Activated T-cell treated with anti-CD3 and anti-CD28 coated beads, Interleukin-2, amount 50 U/mL, for 24 hours (primary cell): ENCODE data around the gene ASGR2.
"Not testable (repeated sequence)": the region's sequence is repeated elsewhere in the genome, so short reads cannot be mapped to it uniquely, and the experiment has no call there.

Experiments
- DNase-seq: peaks from one replicate; pipeline ENCODE4 v3.0.0-alpha.2; 2020
- H3K27ac Mint-ChIP-seq: 2 replicates; pipeline ENCODE4 v1.8.0; 2020; ENCODE audit warnings: mild to moderate bottlenecking, mixed read lengths
- H3K27me3 Mint-ChIP-seq: 2 replicates; pipeline ENCODE4 v1.8.0; 2020; ENCODE audit warnings: mixed read lengths
- H3K36me3 Mint-ChIP-seq: 2 replicates; pipeline ENCODE4 v1.8.0; 2020; ENCODE audit warnings: low read depth, mixed read lengths
- H3K4me1 Mint-ChIP-seq: 2 replicates; pipeline ENCODE4 v1.8.0; 2020; ENCODE audit warnings: low read depth, mixed read lengths
- H3K4me3 Mint-ChIP-seq: 2 replicates; pipeline ENCODE4 v1.8.0; 2020; ENCODE audit warnings: mild to moderate bottlenecking, moderate library complexity, mixed read lengths
- H3K9me3 Mint-ChIP-seq: 2 replicates; pipeline ENCODE4 v1.8.0; 2020; ENCODE audit warnings: mixed read lengths

ASGR2 gene, protein sequence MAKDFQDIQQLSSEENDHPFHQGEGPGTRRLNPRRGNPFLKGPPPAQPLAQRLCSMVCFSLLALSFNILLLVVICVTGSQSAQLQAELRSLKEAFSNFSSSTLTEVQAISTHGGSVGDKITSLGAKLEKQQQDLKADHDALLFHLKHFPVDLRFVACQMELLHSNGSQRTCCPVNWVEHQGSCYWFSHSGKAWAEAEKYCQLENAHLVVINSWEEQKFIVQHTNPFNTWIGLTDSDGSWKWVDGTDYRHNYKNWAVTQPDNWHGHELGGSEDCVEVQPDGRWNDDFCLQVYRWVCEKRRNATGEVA

DNA sequence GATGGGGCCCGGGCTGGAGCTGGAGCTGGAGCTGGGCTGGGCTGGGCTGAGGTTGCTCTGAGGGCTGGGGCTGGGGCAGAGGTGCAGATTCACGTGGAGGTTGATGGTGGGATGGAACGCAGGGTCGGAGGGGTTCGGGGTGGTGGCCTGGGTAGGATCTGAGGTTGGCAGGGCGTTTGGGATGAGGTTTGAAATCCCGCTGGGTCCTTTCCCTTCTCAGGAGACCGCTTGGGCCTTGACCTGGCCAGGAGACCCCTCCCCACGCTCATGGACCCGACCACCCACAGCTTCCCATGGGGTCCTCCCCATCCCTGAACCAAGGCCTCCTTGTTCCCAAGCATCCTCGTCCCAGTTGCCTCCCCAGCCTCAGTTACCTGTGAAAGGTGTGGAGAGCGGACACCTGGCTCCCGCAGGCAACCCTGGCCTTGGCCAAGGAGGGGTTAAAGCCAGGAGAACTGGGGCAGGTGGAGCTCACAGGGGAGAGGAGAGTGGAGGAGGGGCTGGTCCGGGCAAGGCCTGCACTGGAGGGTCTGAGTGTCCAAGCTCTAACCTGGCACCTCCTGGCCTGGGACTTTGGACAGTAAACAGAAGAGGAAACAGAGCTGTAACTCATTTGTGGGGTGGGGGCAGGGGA lies at the start of gene ASGR2:
TSS of gene ASGR2 (minus strand) at position 582 of the 634 bp plus-strand sequence. CDS start 582 bp downstream, outside the sequence.
- H3K36me3 Mint-ChIP-seq, result no peaks in the 10 kb centered on the region
- no peak within 1 kb of the TSS for H3K27ac Mint-ChIP-seq
- no peaks in the 10 kb centered on the region for H3K9me3 Mint-ChIP-seq

GRCh38 chr17:7159571-7159970 lies 44.9 kb upstream of the ASGR2 start:
- H3K36me3 Mint-ChIP-seq, DNase-seq, H3K4me1 Mint-ChIP-seq, H3K9me3 Mint-ChIP-seq, H3K27me3 Mint-ChIP-seq, H3K4me3 Mint-ChIP-seq, H3K27ac Mint-ChIP-seq: not testable (repeated sequence)

More for the DNA sequence above, at the start of gene ASGR2:
- DNase-seq, result peak; percentile 16
- Mint-ChIP-seq H3K27me3 (peaks cover under 1% of the 10 kb centered on the region), H3K4me1 (peaks cover 6% of the 10 kb centered on the region), H3K4me3 (no peak within 1 kb of the TSS)

GRCh38 chr17:7158424-7158823 lies 43.8 kb upstream of the ASGR2 start:
- not testable (repeated sequence) for DNase-seq, H3K4me1 Mint-ChIP-seq, H3K27ac Mint-ChIP-seq, H3K4me3 Mint-ChIP-seq, H3K36me3 Mint-ChIP-seq, H3K9me3 Mint-ChIP-seq
- H3K27me3 Mint-ChIP-seq, result peaks cover 15% of the 10 kb centered on the region

DNA sequence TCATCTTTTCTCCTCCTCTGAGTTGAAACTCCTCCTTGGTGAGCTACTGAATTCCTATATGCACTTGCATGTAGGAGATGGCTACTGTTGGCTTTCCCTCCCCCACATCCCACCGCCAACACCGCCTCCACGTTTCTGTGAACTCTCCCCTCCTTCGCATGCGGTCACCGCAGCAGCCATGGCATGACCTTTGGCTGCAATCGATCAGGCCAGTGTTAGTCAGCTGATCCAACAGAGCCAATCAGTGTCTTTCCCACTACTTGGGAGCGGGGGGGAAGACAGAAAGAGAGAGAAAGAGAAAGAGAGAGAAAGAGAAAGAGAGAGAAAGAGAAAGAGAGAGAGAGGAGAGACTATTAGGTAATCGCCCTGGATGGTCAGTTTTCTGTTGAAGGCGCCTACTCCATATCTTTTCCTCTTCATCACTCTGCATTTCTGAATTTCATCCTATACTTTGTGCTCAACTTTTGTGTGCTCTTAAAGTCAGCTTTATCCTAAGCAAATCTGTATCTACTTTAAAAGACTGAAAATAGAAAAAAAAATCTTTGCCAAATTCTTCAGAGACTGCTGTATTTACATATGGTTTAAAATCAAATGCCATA lies 41.8 kb upstream of the ASGR2 start:
- Mint-ChIP-seq H3K27me3 (peaks cover 15% of the 10 kb centered on the region), H3K9me3 (no peaks in the 10 kb centered on the region), H3K27ac (no peak overlapping the region), H3K36me3 (no peaks in the 10 kb centered on the region), H3K4me3 (no peak overlapping the region), H3K4me1 (no peaks in the 10 kb centered on the region)
- no peak for DNase-seq

- H3K36me3 Mint-ChIP-seq, result no peaks in the 10 kb centered on the region
- H3K4me3 Mint-ChIP-seq, result no peak overlapping the region
- no peak for DNase-seq
- H3K4me1 Mint-ChIP-seq, result no peaks in the 10 kb centered on the region
- no peaks in the 10 kb centered on the region for H3K27me3 Mint-ChIP-seq
- no peak overlapping the region for H3K27ac Mint-ChIP-seq
- H3K9me3 Mint-ChIP-seq, result no peaks in the 10 kb centered on the region
These were observed 33.1 kb upstream of the ASGR2 start for GRCh38 chr17:7147772-7148171.

GRCh38 chr17:7146115-7146514 lies 31.5 kb upstream of the ASGR2 start:
- no peak overlapping the region for H3K4me3 Mint-ChIP-seq
- H3K4me1 Mint-ChIP-seq, result no peaks in the 10 kb centered on the region
- no peaks in the 10 kb centered on the region for H3K27me3 Mint-ChIP-seq
- no peak overlapping the region for H3K27ac Mint-ChIP-seq
- no peaks in the 10 kb centered on the region for H3K9me3 Mint-ChIP-seq
- DNase-seq, result no peak
- no peaks in the 10 kb centered on the region for H3K36me3 Mint-ChIP-seq

DNA sequence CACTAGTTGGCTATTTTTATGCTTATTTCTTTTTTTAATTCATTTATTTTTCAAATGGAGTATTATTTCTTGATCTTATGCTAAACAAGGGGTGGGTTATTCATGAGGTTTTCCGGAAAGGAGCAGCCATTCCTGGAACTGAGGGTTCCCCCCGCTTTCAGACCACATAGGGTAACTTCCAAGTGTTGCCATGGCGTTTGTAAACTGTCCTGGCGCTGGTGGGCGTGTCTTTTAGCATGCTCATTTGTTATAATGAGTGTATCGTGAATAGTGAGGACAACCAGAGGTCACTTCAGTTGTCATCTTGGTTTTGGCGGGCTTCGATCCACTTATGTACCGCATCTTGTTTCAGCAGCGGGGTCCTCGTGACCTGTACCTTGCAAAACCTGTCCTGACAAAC lies 29.6 kb upstream of the ASGR2 start:
- Mint-ChIP-seq H3K36me3 (no peaks in the 10 kb centered on the region), H3K4me3 (no peak overlapping the region), H3K27me3 (peaks cover 4% of the 10 kb centered on the region), H3K27ac (no peak overlapping the region), H3K9me3 (no peaks in the 10 kb centered on the region), H3K4me1 (no peaks in the 10 kb centered on the region)
- no peak for DNase-seq

DNA sequence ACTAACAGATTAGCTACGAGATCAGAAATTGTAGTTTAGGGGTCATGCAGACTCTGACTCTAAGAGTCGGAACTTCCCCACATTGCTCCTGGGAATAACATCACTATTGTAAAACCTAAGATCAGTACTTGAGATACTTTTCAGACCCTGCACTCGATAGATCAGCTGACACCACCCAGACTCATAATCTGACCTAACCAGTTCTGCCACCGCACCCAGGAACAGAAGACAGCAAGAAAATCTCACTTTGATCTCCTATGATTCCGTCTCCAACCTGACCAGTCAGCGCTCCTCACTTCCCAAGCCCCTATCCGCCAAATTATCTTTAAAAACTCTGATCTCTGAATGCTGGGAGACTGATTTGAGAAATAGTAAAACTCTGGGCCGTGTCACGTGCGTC lies 27.2 kb upstream of the ASGR2 start:
- no peaks in the 10 kb centered on the region for H3K36me3 Mint-ChIP-seq
- no peaks in the 10 kb centered on the region for H3K4me1 Mint-ChIP-seq

GRCh38 chr17:7139400-7139799 lies 24.8 kb upstream of the ASGR2 start:
- H3K27ac Mint-ChIP-seq, result no peak overlapping the region
- no peak for DNase-seq
- no peaks in the 10 kb centered on the region for H3K36me3 Mint-ChIP-seq
- H3K9me3 Mint-ChIP-seq, result no peaks in the 10 kb centered on the region
- H3K27me3 Mint-ChIP-seq, result peaks cover 15% of the 10 kb centered on the region
- peaks cover 7% of the 10 kb centered on the region for H3K4me1 Mint-ChIP-seq
- no peak overlapping the region for H3K4me3 Mint-ChIP-seq

More for the DNA sequence above, 27.2 kb upstream of the ASGR2 start:
- Mint-ChIP-seq H3K4me3 (no peak overlapping the region), H3K27ac (no peak overlapping the region), H3K27me3 (peaks cover 13% of the 10 kb centered on the region), H3K9me3 (no peaks in the 10 kb centered on the region)
- no peak for DNase-seq

- Mint-ChIP-seq H3K36me3 (no peaks in the 10 kb centered on the region), H3K4me1 (peaks cover 10% of the 10 kb centered on the region), H3K9me3 (no peaks in the 10 kb centered on the region), H3K27ac (no peak overlapping the region), H3K4me3 (no peak overlapping the region), H3K27me3 (peaks cover 15% of the 10 kb centered on the region)
- no peak for DNase-seq
These were observed 24.3 kb upstream of the ASGR2 start for GRCh38 chr17:7138800-7139381.

- Mint-ChIP-seq H3K9me3 (no peaks in the 10 kb centered on the region), H3K36me3 (no peaks in the 10 kb centered on the region), H3K4me3 (no peak overlapping the region), H3K4me1 (peaks cover 22% of the 10 kb centered on the region), H3K27me3 (peaks cover 15% of the 10 kb centered on the region), H3K27ac (no peak overlapping the region)
- no peak for DNase-seq
These were observed 22.7 kb upstream of the ASGR2 start for GRCh38 chr17:7137171-7137943.

GRCh38 chr17:7136266-7136877 lies 21.8 kb upstream of the ASGR2 start:
- Mint-ChIP-seq H3K9me3 (no peaks in the 10 kb centered on the region), H3K36me3 (no peaks in the 10 kb centered on the region), H3K27me3 (peaks cover 15% of the 10 kb centered on the region), H3K27ac (no peak overlapping the region), H3K4me1 (peaks cover 28% of the 10 kb centered on the region), H3K4me3 (no peak overlapping the region)
- DNase-seq, result peak; percentile 83

- no peak for DNase-seq
- H3K27me3 Mint-ChIP-seq, result peaks cover 11% of the 10 kb centered on the region
- no peaks in the 10 kb centered on the region for H3K36me3 Mint-ChIP-seq
- peaks cover 32% of the 10 kb centered on the region for H3K4me1 Mint-ChIP-seq
- H3K9me3 Mint-ChIP-seq, result no peaks in the 10 kb centered on the region
- peak overlapping the region; percentile 67 for H3K4me3 Mint-ChIP-seq
- no peak overlapping the region for H3K27ac Mint-ChIP-seq
These were observed 19.3 kb upstream of the ASGR2 start for GRCh38 chr17:7133916-7134315.

- Mint-ChIP-seq H3K9me3 (no peaks in the 10 kb centered on the region), H3K4me1 (peaks cover 32% of the 10 kb centered on the region), H3K36me3 (no peaks in the 10 kb centered on the region), H3K27ac (peak overlapping the region; percentile 80), H3K27me3 (peaks cover 11% of the 10 kb centered on the region), H3K4me3 (peak overlapping the region; percentile 67)
- peak; percentile 73 for DNase-seq
These were observed 18.8 kb upstream of the ASGR2 start for GRCh38 chr17:7133424-7133823.
